HCT116 (cell line): ENCODE data around the gene RFC1. TPM values are rescaled to one million over a fixed set of nuclear protein-coding genes. Genes with fewer than 3 reads are reported as not detected.

Experiments used
- ATAC-seq: fragments of 200-7000 bp; cut with Tn5 transposase; 2 replicates; pipeline ENCODE4 v1.9.1; 2020; ENCODE audit warnings: mild to moderate bottlenecking, moderate library complexity
- BruUV-seq: library from RNA; stranded (reverse); fragments of 400-500 nt; replicated peaks from 2 replicates; lab custom pipeline; 2021; lab: Mats Ljungman, UMichigan
- CTCF ChIA-PET: fragments of 300-600 bp; sonication (Branson Sonifier 250); formaldehyde crosslinking; loops from one replicate; lab custom pipeline; 2021; ENCODE audit warnings: antibody characterized with exemption; lab: Charles Lee
- POLR2A ChIA-PET: fragments of 300-600, 350-600 bp; sonication (Branson Sonifier 250); formaldehyde crosslinking; loops from one replicate; lab custom pipeline; 2021; ENCODE audit warnings: antibody characterized with exemption; lab: Charles Lee
- RAD21 ChIA-PET, 2 experiments: fragments of 300-600 bp; sonication (Branson Sonifier 250); formaldehyde crosslinking; loops; one replicate each; lab custom pipeline; 2023; ENCODE audit warnings: low total read pairs in 2 of 2; ENCODE audit not compliant: uncharacterized antibody in 2 of 2, unreplicated experiment in 2 of 2, low non-redundant PET in 1 of 2; lab: Charles Lee
- DNase-seq: peaks from one replicate; pipeline ENCODE4 v3.0.0-alpha.2; 2010; ENCODE audit warnings: low read depth, low spot score
- H2AFZ ChIP-seq: fragments of 200-600 bp; shearing (Covaris generic), sonication (generic); 2 replicates; pipeline ENCODE4 v1.6.1; 2017; ENCODE audit warnings: low read depth, mixed run types, mixed read lengths, antibody characterized with exemption, low read length; ENCODE audit not compliant: poor library complexity, severe bottlenecking
- H3K27ac ChIP-seq: 2 replicates; pipeline ENCODE4 v1.5.1; 2012; ENCODE audit warnings: low read depth, low read length
- H3K27me3 ChIP-seq: fragments of 200-600 bp; sonication (generic); 2 replicates; pipeline ENCODE4 v1.6.1; 2016; ENCODE audit warnings: mixed run types, low read length, mixed read lengths; ENCODE audit not compliant: insufficient read depth
- H3K36me3 ChIP-seq, 2 experiments: fragments of 200-500 bp in 1 of 2; fragments of 200-600 bp in 1 of 2; sonication (Bioruptor generic) in 1 of 2; sonication (generic) in 1 of 2; 2 replicates each; pipeline versions ENCODE4 v1.5.1 to v1.6.1; 2014 to 2016; ENCODE audit warnings: low read length in 2 of 2, inconsistent platforms in 1 of 2, mixed read lengths in 1 of 2, mixed run types in 1 of 2; ENCODE audit not compliant: insufficient read depth in 2 of 2, control insufficient read depth in 1 of 2
- H3K4me1 ChIP-seq, 2 experiments: fragments of 200-600 bp in 1 of 2; sonication (generic) in 1 of 2; 2 replicates each; pipeline versions ENCODE4 v1.5.1 to v1.6.1; 2012 to 2017; ENCODE audit warnings: low read length in 2 of 2, inconsistent platforms in 1 of 2, mild to moderate bottlenecking in 1 of 2, mixed read lengths in 1 of 2, mixed run types in 1 of 2, moderate library complexity in 1 of 2; ENCODE audit not compliant: insufficient read depth in 2 of 2, control insufficient read depth in 1 of 2
- H3K4me2 ChIP-seq: fragments of 200-600 bp; sonication (generic); 2 replicates; pipeline ENCODE4 v1.6.1; 2017; ENCODE audit warnings: mixed run types, low read length, mixed read lengths
- H3K4me3 ChIP-seq, 2 experiments: fragments of 200-600 bp in 1 of 2; sonication (generic) in 1 of 2; replicated peaks in 1 of 2; 2 replicates each; pipeline ENCODE4 v1.5.1; 2011 to 2016; ENCODE audit warnings: low read length in 2 of 2, control low read depth in 1 of 2, low read depth in 1 of 2, mild to moderate bottlenecking in 1 of 2, mixed read lengths in 1 of 2, mixed run types in 1 of 2
- H3K79me2 ChIP-seq: fragments of 200-600 bp; sonication (generic); 2 replicates; pipeline ENCODE4 v1.6.1; 2017; ENCODE audit warnings: mild to moderate bottlenecking, mixed run types, low read length, moderate library complexity, mixed read lengths; ENCODE audit not compliant: insufficient read depth
- H3K9ac ChIP-seq: fragments of 200-600 bp; sonication (generic); 2 replicates; pipeline ENCODE4 v1.6.1; 2016; ENCODE audit warnings: low read length, mixed read lengths
- H3K9me2 ChIP-seq: fragments of 200-600 bp; sonication (generic), shearing (Covaris generic); 2 replicates; pipeline ENCODE4 v1.6.1; 2017; ENCODE audit warnings: mixed run types, mild to moderate bottlenecking, moderate library complexity; ENCODE audit not compliant: insufficient read depth
- H3K9me3 ChIP-seq, 2 experiments: fragments of 200-500 bp in 1 of 2; fragments of 200-600 bp in 1 of 2; sonication (Bioruptor generic) in 1 of 2; sonication (generic) in 1 of 2; 2 replicates each; pipeline ENCODE4 v1.6.1; 2014 to 2017; ENCODE audit warnings: low read length in 2 of 2, mixed read lengths in 2 of 2, inconsistent platforms in 1 of 2, low read depth in 1 of 2, mild to moderate bottlenecking in 1 of 2, mixed run types in 1 of 2, moderate library complexity in 1 of 2; ENCODE audit not compliant: control insufficient read depth in 1 of 2, insufficient read depth in 1 of 2
- H4K20me1 ChIP-seq: fragments of 200-600 bp; sonication (generic), shearing (Covaris generic); 2 replicates; pipeline ENCODE4 v1.6.1; 2017; ENCODE audit warnings: mixed run types, mild to moderate bottlenecking, moderate library complexity; ENCODE audit not compliant: insufficient read depth
- CEBPB ChIP-seq: IDR thresholded peaks from 2 replicates; pipeline ENCODE4 v1.6.1; 2012; ENCODE audit warnings: low read depth
- EGR1 ChIP-seq: IDR thresholded peaks from 2 replicates; pipeline ENCODE4 v1.6.1; 2012; ENCODE audit warnings: low read depth
- EZH2 ChIP-seq: fragments of 200-600 bp; sonication (generic); IDR thresholded peaks from 2 replicates; pipeline ENCODE4 v1.6.1; 2017; ENCODE audit warnings: antibody characterized with exemption, mixed run types
- EZH2phosphoT487 ChIP-seq: fragments of 200-600 bp; IDR thresholded peaks from 2 replicates; pipeline ENCODE4 v1.6.1; 2018; ENCODE audit warnings: antibody characterized with exemption, borderline replicate concordance
- JUND ChIP-seq: IDR thresholded peaks from 2 replicates; pipeline ENCODE4 v1.6.1; 2012
- SIN3A ChIP-seq: IDR thresholded peaks from 2 replicates; pipeline ENCODE4 v1.6.1; 2012; ENCODE audit warnings: low read depth
- SRF ChIP-seq: IDR thresholded peaks from 2 replicates; pipeline ENCODE4 v1.6.1; 2012; ENCODE audit warnings: low read depth
- TCF7L2 ChIP-seq: IDR thresholded peaks from 2 replicates; pipeline ENCODE4 v1.7.0; 2011; ENCODE audit warnings: borderline replicate concordance, inconsistent platforms; ENCODE audit not compliant: insufficient read depth, insufficient read length; ENCODE audit errors: extremely low read depth
- ZFX ChIP-seq: fragments of 450-650 bp; IDR thresholded peaks from 2 replicates; pipeline ENCODE4 v1.6.1; 2017
- intact Hi-C: fragments of 100-400 bp; cut with micrococcal nuclease; formaldehyde crosslinking; loops from 2 replicates; pipeline ENCODE4 v1.10.0; 2022
- total RNA-seq: library from RNA; stranded (reverse); gene quantifications from one replicate; pipeline ENCODE4 v1.2.1, GENCODE V29; 2021; ENCODE audit not compliant: unreplicated experiment
- TF ChIP-seq, protein P1 (sequence below): IDR thresholded peaks from 2 replicates; pipeline ENCODE4 v1.6.1; 2012
- TF ChIP-seq, protein P2 (sequence below), 3 experiments: fragments of 200-600 bp in 1 of 3; sonication (generic) in 1 of 3; IDR thresholded peaks in 2 of 3; conservative IDR thresholded peaks in 1 of 3; 2 replicates each; pipeline ENCODE4 v1.5.1; 2012 to 2017; ENCODE audit warnings: low read depth in 2 of 3, low read length in 2 of 3, antibody characterized with exemption in 1 of 3, borderline replicate concordance in 1 of 3, control low read depth in 1 of 3, mild to moderate bottlenecking in 1 of 3, mixed read lengths in 1 of 3, mixed run types in 1 of 3, moderate library complexity in 1 of 3; ENCODE audit not compliant: insufficient read depth in 1 of 3
- TF ChIP-seq, protein P3 (sequence below): IDR thresholded peaks from 2 replicates; pipeline ENCODE4 v1.6.1; 2011; ENCODE audit warnings: mild to moderate bottlenecking, low read length, moderate library complexity; ENCODE audit not compliant: insufficient replicate concordance; ENCODE audit errors: extremely low read depth

RFC1 gene
- total RNA-seq, 1 experiment from 2014 or later: 52.3 TPM

DNA sequence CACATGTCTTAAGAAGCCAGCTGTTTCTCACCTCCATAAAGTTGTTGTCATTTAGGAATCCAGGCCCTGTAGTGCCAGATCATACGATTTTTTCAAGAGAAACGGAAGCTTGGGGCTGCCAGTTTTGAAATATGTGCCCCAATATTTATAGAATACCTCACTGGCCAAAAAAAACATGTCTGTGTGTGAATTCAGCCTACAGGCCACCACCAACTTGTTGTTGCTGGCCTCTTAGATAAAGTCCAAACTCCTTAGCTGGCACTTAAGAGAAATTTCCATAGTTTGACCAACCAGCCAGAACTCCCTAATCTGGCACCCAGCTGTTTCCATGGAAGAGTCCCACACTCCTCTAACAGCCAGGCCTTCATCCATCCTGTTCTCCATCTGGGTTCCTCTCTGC, 109.7 kb downstream of the RFC1 start:
- H3K27me3 ChIP-seq: no peaks in the 10 kb centered on the region
- H4K20me1 ChIP-seq: no peaks in the 10 kb centered on the region
- TF ChIP-seq CEBPB (no peak), SRF (no peak), EZH2 (no peak), TCF7L2 (no peak), EGR1 (no peak), SIN3A (no peak), EZH2phosphoT487 (no peak), ZFX (no peak), JUND (no peak)
- TF ChIP-seq, protein P1, sequence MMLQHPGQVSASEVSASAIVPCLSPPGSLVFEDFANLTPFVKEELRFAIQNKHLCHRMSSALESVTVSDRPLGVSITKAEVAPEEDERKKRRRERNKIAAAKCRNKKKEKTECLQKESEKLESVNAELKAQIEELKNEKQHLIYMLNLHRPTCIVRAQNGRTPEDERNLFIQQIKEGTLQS: no peak
- TF ChIP-seq, protein P2, sequence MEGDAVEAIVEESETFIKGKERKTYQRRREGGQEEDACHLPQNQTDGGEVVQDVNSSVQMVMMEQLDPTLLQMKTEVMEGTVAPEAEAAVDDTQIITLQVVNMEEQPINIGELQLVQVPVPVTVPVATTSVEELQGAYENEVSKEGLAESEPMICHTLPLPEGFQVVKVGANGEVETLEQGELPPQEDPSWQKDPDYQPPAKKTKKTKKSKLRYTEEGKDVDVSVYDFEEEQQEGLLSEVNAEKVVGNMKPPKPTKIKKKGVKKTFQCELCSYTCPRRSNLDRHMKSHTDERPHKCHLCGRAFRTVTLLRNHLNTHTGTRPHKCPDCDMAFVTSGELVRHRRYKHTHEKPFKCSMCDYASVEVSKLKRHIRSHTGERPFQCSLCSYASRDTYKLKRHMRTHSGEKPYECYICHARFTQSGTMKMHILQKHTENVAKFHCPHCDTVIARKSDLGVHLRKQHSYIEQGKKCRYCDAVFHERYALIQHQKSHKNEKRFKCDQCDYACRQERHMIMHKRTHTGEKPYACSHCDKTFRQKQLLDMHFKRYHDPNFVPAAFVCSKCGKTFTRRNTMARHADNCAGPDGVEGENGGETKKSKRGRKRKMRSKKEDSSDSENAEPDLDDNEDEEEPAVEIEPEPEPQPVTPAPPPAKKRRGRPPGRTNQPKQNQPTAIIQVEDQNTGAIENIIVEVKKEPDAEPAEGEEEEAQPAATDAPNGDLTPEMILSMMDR (IDR thresholded peaks at IDR 0.05 in 2 of 3, conservative IDR thresholded peaks at IDR 0.05 in 1 of 3; ENCODE audit: borderline replicate concordance in 1 of 3, insufficient read depth in 1 of 3, low read depth in 2 of 3, low read length in 2 of 3): no peak
- TF ChIP-seq, protein P3, sequence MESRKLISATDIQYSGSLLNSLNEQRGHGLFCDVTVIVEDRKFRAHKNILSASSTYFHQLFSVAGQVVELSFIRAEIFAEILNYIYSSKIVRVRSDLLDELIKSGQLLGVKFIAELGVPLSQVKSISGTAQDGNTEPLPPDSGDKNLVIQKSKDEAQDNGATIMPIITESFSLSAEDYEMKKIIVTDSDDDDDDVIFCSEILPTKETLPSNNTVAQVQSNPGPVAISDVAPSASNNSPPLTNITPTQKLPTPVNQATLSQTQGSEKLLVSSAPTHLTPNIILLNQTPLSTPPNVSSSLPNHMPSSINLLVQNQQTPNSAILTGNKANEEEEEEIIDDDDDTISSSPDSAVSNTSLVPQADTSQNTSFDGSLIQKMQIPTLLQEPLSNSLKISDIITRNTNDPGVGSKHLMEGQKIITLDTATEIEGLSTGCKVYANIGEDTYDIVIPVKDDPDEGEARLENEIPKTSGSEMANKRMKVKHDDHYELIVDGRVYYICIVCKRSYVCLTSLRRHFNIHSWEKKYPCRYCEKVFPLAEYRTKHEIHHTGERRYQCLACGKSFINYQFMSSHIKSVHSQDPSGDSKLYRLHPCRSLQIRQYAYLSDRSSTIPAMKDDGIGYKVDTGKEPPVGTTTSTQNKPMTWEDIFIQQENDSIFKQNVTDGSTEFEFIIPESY: no peak
- no peak for DNase-seq
- no peak overlapping the region for H3K4me3 ChIP-seq
- BruUV-seq: no TSS peak
- H3K4me2 ChIP-seq: no peak overlapping the region
- no peak overlapping the region for H3K9ac ChIP-seq
- H3K27ac ChIP-seq: no peak overlapping the region
- CTCF ChIA-PET: no interaction called here
- POLR2A ChIA-PET: no interaction called here
- no peaks in the 10 kb centered on the region for H3K9me2 ChIP-seq
- intact Hi-C loops: no loop called here
- RAD21 ChIA-PET: no interaction called here
- no peaks in the 10 kb centered on the region for H3K9me3 ChIP-seq
- peaks cover 6 to 11% of the 10 kb centered on the region in 2 experiments; a peak in 2 of 4 replicates for H3K4me1 ChIP-seq
- H2AFZ ChIP-seq: no peak overlapping the region
- no peaks in the 10 kb centered on the region for H3K36me3 ChIP-seq
- H3K79me2 ChIP-seq: no peaks in the 10 kb centered on the region
- no peak for ATAC-seq
